Activated B cell treated with CpG ODN at 0.5 μM for 24 hours (primary cell): ENCODE measurements around the gene WDR70. TPM values are rescaled to one million over a fixed set of nuclear protein-coding genes. Genes with fewer than 3 reads are reported as not detected.

Source experiments
- ATAC-seq: fragments of 200-7000 bp; cut with Tn5 transposase; one replicate; pipeline ENCODE4 v1.10.0; 2021; ENCODE audit warnings: low read depth, mild to moderate bottlenecking, moderate library complexity
- CTCF ChIA-PET: fragments of 350-600 bp; sonication (Branson Sonifier 250); formaldehyde crosslinking; loops from one replicate; lab custom pipeline; 2021; ENCODE audit warnings: antibody characterized with exemption; lab: Charles Lee
- POLR2A ChIA-PET: fragments of 350-600 bp; sonication (Branson Sonifier 250); formaldehyde crosslinking; loops from one replicate; lab custom pipeline; 2021; ENCODE audit warnings: antibody characterized with exemption; lab: Charles Lee
- DNase-seq: peaks from one replicate; pipeline ENCODE4 v3.0.0; 2022
- H3K27ac Mint-ChIP-seq: one replicate; pipeline ENCODE4 v1.8.0; 2020; ENCODE audit warnings: mixed read lengths
- H3K27me3 Mint-ChIP-seq: one replicate; pipeline ENCODE4 v1.8.0; 2021; ENCODE audit warnings: mixed read lengths
- H3K36me3 Mint-ChIP-seq: one replicate; pipeline ENCODE4 v1.8.0; 2021; ENCODE audit warnings: low read depth, mixed read lengths
- H3K4me1 Mint-ChIP-seq: one replicate; pipeline ENCODE4 v1.8.0; 2021; ENCODE audit warnings: mixed read lengths
- H3K4me3 Mint-ChIP-seq: one replicate; pipeline ENCODE4 v1.8.0; 2020; ENCODE audit warnings: mild to moderate bottlenecking, mixed read lengths
- H3K9me3 Mint-ChIP-seq: one replicate; pipeline ENCODE4 v1.8.0; 2020; ENCODE audit warnings: mixed read lengths
- CTCF ChIP-seq: fragments of 200-600 bp; IDR thresholded peaks from one replicate; pipeline ENCODE4 v1.8.0; 2022; ENCODE audit warnings: antibody characterized with exemption, mild to moderate bottlenecking
- intact Hi-C: fragments of 100-400 bp; cut with micrococcal nuclease; formaldehyde crosslinking; loops from one replicate; pipeline ENCODE4 v1.15.1; 2024
- total RNA-seq: library from RNA; stranded (reverse); gene quantifications from 2 replicates; pipeline ENCODE4 v1.2.3, GENCODE V29; 2022

The WDR70 gene
- total RNA-seq, 1 donor from 2014 or later: 58.6 TPM

- DNase-seq: no peak
- TF ChIP-seq CTCF: no peak
- intact Hi-C loops: no loop called here
- no peak overlapping the region for H3K4me3 Mint-ChIP-seq
- H3K27me3 Mint-ChIP-seq: no peaks in the 10 kb centered on the region
- CTCF ChIA-PET: interaction anchor here (0.6 kb wide), 1 partner anchor 666 kb away, joined by 3 read pairs; no protein-coding TSS in a partner anchor
- ATAC-seq: no peak
- H3K36me3 Mint-ChIP-seq: peaks cover 62% of the 10 kb centered on the region
- H3K9me3 Mint-ChIP-seq: no peaks in the 10 kb centered on the region
- no peak overlapping the region for H3K27ac Mint-ChIP-seq
- POLR2A ChIA-PET: no interaction called here
- H3K4me1 Mint-ChIP-seq: no peaks in the 10 kb centered on the region
Observed at GRCh38 chr5:37740331-37741066, 361.4 kb downstream of the WDR70 start.

- no peak overlapping the region for H3K4me3 Mint-ChIP-seq
- TF ChIP-seq CTCF: no peak
- H3K9me3 Mint-ChIP-seq: peaks cover 6% of the 10 kb centered on the region
- DNase-seq: no peak
- CTCF ChIA-PET: no interaction called here
- no peak for ATAC-seq
- H3K36me3 Mint-ChIP-seq: peaks cover 60% of the 10 kb centered on the region
- H3K27me3 Mint-ChIP-seq: no peaks in the 10 kb centered on the region
- POLR2A ChIA-PET: no interaction called here
- H3K27ac Mint-ChIP-seq: no peak overlapping the region
- H3K4me1 Mint-ChIP-seq: no peaks in the 10 kb centered on the region
- intact Hi-C loops: no loop called here
Observed at GRCh38 chr5:37742111-37742510, 363.0 kb downstream of the WDR70 start.

- ChIA-PET CTCF (no interaction called here), POLR2A (no interaction called here)
- Mint-ChIP-seq H3K9me3 (peaks cover 10% of the 10 kb centered on the region), H3K4me1 (no peaks in the 10 kb centered on the region), H3K4me3 (no peak overlapping the region), H3K27me3 (no peaks in the 10 kb centered on the region), H3K27ac (no peak overlapping the region), H3K36me3 (peaks cover 54% of the 10 kb centered on the region)
- no peak for TF ChIP-seq CTCF
- intact Hi-C loops: no loop called here
- ATAC-seq: no peak
- no peak for DNase-seq
Observed at GRCh38 chr5:37751227-37751626, 372.1 kb downstream of the WDR70 start.

GRCh38 chr5:37754976-37755375, 375.9 kb downstream of the WDR70 start:
- no peak for TF ChIP-seq CTCF
- no peak for ATAC-seq
- intact Hi-C loops: no loop called here
- Mint-ChIP-seq H3K4me3 (no peak overlapping the region), H3K27ac (no peak overlapping the region), H3K4me1 (no peaks in the 10 kb centered on the region), H3K36me3 (peaks cover 50% of the 10 kb centered on the region), H3K9me3 (peaks cover 6% of the 10 kb centered on the region), H3K27me3 (no peaks in the 10 kb centered on the region)
- ChIA-PET POLR2A (no interaction called here), CTCF (no interaction called here)
- no peak for DNase-seq

GRCh38 chr5:37755581-37755980, 376.5 kb downstream of the WDR70 start:
- no peak for TF ChIP-seq CTCF
- ChIA-PET CTCF (no interaction called here), POLR2A (interaction anchor here (0.7 kb wide), 1 partner anchor 246 kb away, joined by 3 read pairs; no protein-coding TSS in a partner anchor)
- Mint-ChIP-seq H3K4me3 (no peak overlapping the region), H3K9me3 (peaks cover 6% of the 10 kb centered on the region), H3K4me1 (no peaks in the 10 kb centered on the region), H3K36me3 (peaks cover 50% of the 10 kb centered on the region), H3K27me3 (no peaks in the 10 kb centered on the region), H3K27ac (no peak overlapping the region)
- ATAC-seq (no peak), DNase-seq (no peak)
- intact Hi-C loops: no loop called here
